Activated effector memory CD4-positive, alpha-beta T cell treated with Interleukin-2 at 50 U/mL for 16 hours (primary cell): Measurements from ENCODE around the gene ZNF543.
"Not testable (repeated sequence)": the region's sequence is repeated elsewhere in the genome, so short reads cannot be mapped to it uniquely, and the experiment has no call there.

Experiments used
- DNase-seq: peaks from one replicate; pipeline ENCODE4 v3.0.0-alpha.2; 2020

ZNF543 gene

GRCh38 chr19:57320180-57321084, at the start of gene ZNF543:
Gene ZNF543, plus strand, starts transcription at chr19:57320472. Its CDS starts 382 bp downstream, at chr19:57320854.
- peak; percentile 88 for DNase-seq

- no peak for DNase-seq
Observed at GRCh38 chr19:57271280-57271679, 49.0 kb upstream of the ZNF543 start.

GRCh38 chr19:57273014-57273413, 47.3 kb upstream of the ZNF543 start:
- DNase-seq = no peak

- no peak for DNase-seq
Observed at GRCh38 chr19:57276430-57276829, 43.8 kb upstream of the ZNF543 start.

GRCh38 chr19:57278481-57278880, 41.8 kb upstream of the ZNF543 start:
- DNase-seq = not testable (repeated sequence)

- DNase-seq = peak; percentile 65
Observed at GRCh38 chr19:57279418-57280164, 40.7 kb upstream of the ZNF543 start.

- peak; percentile 94 for DNase-seq
Observed at GRCh38 chr19:57280165-57280961, 39.9 kb upstream of the ZNF543 start, which contains the start of gene ZNF460. Gene ZNF460, plus strand, starts transcription at chr19:57280485. Its CDS starts 322 bp downstream, at chr19:57280807.

GRCh38 chr19:57280962-57281400, 39.3 kb upstream of the ZNF543 start:
- no peak for DNase-seq

- no peak for DNase-seq
Observed at GRCh38 chr19:57282011-57282643, 38.1 kb upstream of the ZNF543 start.

GRCh38 chr19:57288373-57288772, 31.9 kb upstream of the ZNF543 start:
- DNase-seq = no peak

- DNase-seq = no peak
Observed at GRCh38 chr19:57290970-57291369, 29.3 kb upstream of the ZNF543 start.

GRCh38 chr19:57292547-57292946, 27.7 kb upstream of the ZNF543 start:
- no peak for DNase-seq

- no peak for DNase-seq
Observed at GRCh38 chr19:57293719-57294118, 26.6 kb upstream of the ZNF543 start.

- DNase-seq = no peak
Observed at GRCh38 chr19:57302020-57302465, 18.2 kb upstream of the ZNF543 start.

- DNase-seq = no peak
Observed at GRCh38 chr19:57302727-57303401, 17.4 kb upstream of the ZNF543 start.

GRCh38 chr19:57305056-57305455, 15.2 kb upstream of the ZNF543 start:
- no peak for DNase-seq

GRCh38 chr19:57308514-57308913, 11.8 kb upstream of the ZNF543 start:
- no peak for DNase-seq

GRCh38 chr19:57310792-57311191, 9.5 kb upstream of the ZNF543 start:
- DNase-seq = no peak

- DNase-seq = no peak
Observed at GRCh38 chr19:57314146-57314545, 6.1 kb upstream of the ZNF543 start.

- no peak for DNase-seq
Observed at GRCh38 chr19:57317503-57317902, 2.8 kb upstream of the ZNF543 start.

- no peak for DNase-seq
Observed at GRCh38 chr19:57319869-57320179, 448 bp upstream of the ZNF543 start.

GRCh38 chr19:57321116-57321515, 844 bp downstream of the ZNF543 start:
- no peak for DNase-seq
